Activated gamma-delta T cell treated with Interleukin-2 at 50 U/mL for 16 hours (primary cell): Measurements from ENCODE around the gene ANOS1.

ENCODE experiments used
- DNase-seq: peaks from one replicate; pipeline ENCODE4 v3.0.0-alpha.2; 2020

Gene ANOS1

GRCh38 chrX:8717354-8717753 lies 14.6 kb downstream of the ANOS1 start:
- DNase-seq: no peak

- DNase-seq: no peak
These were observed 17.8 kb downstream of the ANOS1 start for GRCh38 chrX:8714164-8714563.

- no peak for DNase-seq
These were observed 20.5 kb downstream of the ANOS1 start for GRCh38 chrX:8711401-8711800.

- no peak for DNase-seq
These were observed 27.8 kb downstream of the ANOS1 start for GRCh38 chrX:8704184-8704583.

GRCh38 chrX:8692871-8693270 lies 39.1 kb downstream of the ANOS1 start:
- no peak for DNase-seq

- DNase-seq: no peak
These were observed 42.5 kb downstream of the ANOS1 start for GRCh38 chrX:8689473-8689872.

GRCh38 chrX:8688776-8689175 lies 43.2 kb downstream of the ANOS1 start:
- no peak for DNase-seq

- no peak for DNase-seq
These were observed 47.6 kb downstream of the ANOS1 start for GRCh38 chrX:8684201-8684965.

- no peak for DNase-seq
These were observed 48.2 kb downstream of the ANOS1 start for GRCh38 chrX:8683687-8684086.

- DNase-seq: no peak
These were observed 52.4 kb downstream of the ANOS1 start for GRCh38 chrX:8679550-8679949.

GRCh38 chrX:8675006-8675630 lies 56.8 kb downstream of the ANOS1 start:
- no peak for DNase-seq

- no peak for DNase-seq
These were observed 58.7 kb downstream of the ANOS1 start for GRCh38 chrX:8673201-8673600.

GRCh38 chrX:8672176-8672575 lies 59.8 kb downstream of the ANOS1 start:
- no peak for DNase-seq

- no peak for DNase-seq
These were observed 63.1 kb downstream of the ANOS1 start for GRCh38 chrX:8668813-8669212.

GRCh38 chrX:8663325-8663724 lies 68.6 kb downstream of the ANOS1 start:
- DNase-seq: no peak

GRCh38 chrX:8657883-8658282 lies 74.1 kb downstream of the ANOS1 start:
- DNase-seq: no peak

GRCh38 chrX:8653956-8654355 lies 78.0 kb downstream of the ANOS1 start:
- DNase-seq: no peak

- DNase-seq: no peak
These were observed 82.0 kb downstream of the ANOS1 start for GRCh38 chrX:8649969-8650368.

GRCh38 chrX:8647176-8647575 lies 84.8 kb downstream of the ANOS1 start:
- no peak for DNase-seq

- DNase-seq: no peak
These were observed 91.9 kb downstream of the ANOS1 start for GRCh38 chrX:8639949-8640475.

GRCh38 chrX:8636497-8636896 lies 95.4 kb downstream of the ANOS1 start:
- DNase-seq: no peak

- no peak for DNase-seq
These were observed 96.1 kb downstream of the ANOS1 start for GRCh38 chrX:8635812-8636211.

- DNase-seq: no peak
These were observed 99.0 kb downstream of the ANOS1 start for GRCh38 chrX:8632924-8633323.

- DNase-seq: no peak
These were observed 102.1 kb downstream of the ANOS1 start for GRCh38 chrX:8629871-8630270.

- DNase-seq: no peak
These were observed 104.1 kb downstream of the ANOS1 start for GRCh38 chrX:8627796-8628195.
